Measurements from ENCODE around the gene TRA2A.
"Not testable (repeated sequence)": the region's sequence is repeated elsewhere in the genome, so short reads cannot be mapped to it uniquely, and the experiment has no call there.

TRA2A gene

GRCh38 chr7:23531794-23532489 is at the start of gene TRA2A:
TSS of gene TRA2A (minus strand) at chr7:23531981. CDS start at chr7:23531824, 157 bp downstream.
- DNase-seq: peak; percentile 95 to 98 (median 97)

- DNase-seq: peak; percentile 52 to 92 (median 75)
Observed at GRCh38 chr7:23570592-23571200, 38.9 kb upstream of the TRA2A start.

GRCh38 chr7:23558303-23558702 is 26.5 kb upstream of the TRA2A start:
- DNase-seq: no peak

GRCh38 chr7:23547662-23548061 is 15.9 kb upstream of the TRA2A start:
- DNase-seq: no peak

GRCh38 chr7:23546897-23547572 is 15.3 kb upstream of the TRA2A start:
- DNase-seq: peak; percentile 77 to 95 (median 85)

GRCh38 chr7:23545493-23545892 is 13.7 kb upstream of the TRA2A start:
- peak in 2 of 3 experiments; percentile 7 to 42 for DNase-seq

- DNase-seq: peak; percentile 56 to 91 (median 71)
Observed at GRCh38 chr7:23544913-23545354, 13.2 kb upstream of the TRA2A start.

GRCh38 chr7:23542752-23543151 is 11.0 kb upstream of the TRA2A start:
- DNase-seq: no peak

- no peak for DNase-seq
Observed at GRCh38 chr7:23539494-23539907, 7.7 kb upstream of the TRA2A start.

- DNase-seq: no peak
Observed at GRCh38 chr7:23538301-23538700, 6.5 kb upstream of the TRA2A start.

- no peak for DNase-seq
Observed at GRCh38 chr7:23533238-23533604, 1.4 kb upstream of the TRA2A start.

GRCh38 chr7:23532490-23533237 is 883 bp upstream of the TRA2A start:
- DNase-seq: no peak

- peak; percentile 67 to 95 (median 95) for DNase-seq
Observed at GRCh38 chr7:23531050-23531793, 559 bp downstream of the TRA2A start.

- DNase-seq: peak in 2 of 3 experiments; percentile 18 to 68
Observed at GRCh38 chr7:23530405-23530804, 1.4 kb downstream of the TRA2A start.

- no peak for DNase-seq
Observed at GRCh38 chr7:23529262-23529859, 2.4 kb downstream of the TRA2A start.

- DNase-seq: not testable (repeated sequence)
Observed at GRCh38 chr7:23525611-23526010, 6.2 kb downstream of the TRA2A start.

GRCh38 chr7:23524473-23524872 is 7.3 kb downstream of the TRA2A start:
- DNase-seq: no peak

GRCh38 chr7:23523486-23524075 is 8.2 kb downstream of the TRA2A start:
- DNase-seq: peak in 1 of 3 experiments; percentile 12

GRCh38 chr7:23520582-23520981 is 11.2 kb downstream of the TRA2A start:
- DNase-seq: no peak

GRCh38 chr7:23514755-23515154 is 17.0 kb downstream of the TRA2A start:
- DNase-seq: no peak

- not testable (repeated sequence) for DNase-seq
Observed at GRCh38 chr7:23513746-23514145, 18.0 kb downstream of the TRA2A start.

- no peak for DNase-seq
Observed at GRCh38 chr7:23494009-23494408, 37.8 kb downstream of the TRA2A start.

Data from NCI-H1417 (cell line).